ENCODE data around the gene MYLIP. TPM values are rescaled to one million over a fixed set of nuclear protein-coding genes. Genes with fewer than 3 reads are reported as not detected.

Gene MYLIP
- total and polyA plus RNA-seq, 8 donors = 27.8 to 58.1 (median 50.9) TPM

DNA sequence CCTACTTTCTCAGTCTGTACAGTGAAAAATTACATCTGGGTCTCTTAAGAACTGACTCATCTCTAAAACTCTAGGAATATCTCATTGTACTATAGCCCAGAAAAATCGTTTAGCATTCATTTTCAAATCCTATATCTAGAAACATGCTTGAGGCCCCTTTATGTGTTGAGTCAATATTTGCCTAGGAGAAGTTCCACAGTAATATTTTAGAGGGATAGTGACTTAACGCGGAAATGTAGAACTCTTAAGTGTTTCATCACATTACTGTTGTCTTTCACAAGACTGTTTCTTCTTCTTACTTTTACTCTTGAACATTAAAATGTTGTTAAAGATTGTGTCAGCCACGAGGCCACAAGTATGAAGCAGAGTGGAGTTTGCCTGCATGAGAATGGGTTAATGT is 23.0 kb upstream of the MYLIP start:
- Histone ChIP-seq H3K4me3 (no peak overlapping the region), H3K36me3 (no peaks in the 10 kb centered on the region), H3K27ac (peak overlapping the region in 1 of 2 donors; percentile 14), H3K9me3 (no peaks in the 10 kb centered on the region), H3K27me3 (no peaks in the 10 kb centered on the region), H3K4me1 (peaks cover 0 to 25% of the 10 kb centered on the region in 2 donors)
- DNase-seq (no peak), ATAC-seq (peak; percentile 23)
- TF ChIP-seq, protein P1, sequence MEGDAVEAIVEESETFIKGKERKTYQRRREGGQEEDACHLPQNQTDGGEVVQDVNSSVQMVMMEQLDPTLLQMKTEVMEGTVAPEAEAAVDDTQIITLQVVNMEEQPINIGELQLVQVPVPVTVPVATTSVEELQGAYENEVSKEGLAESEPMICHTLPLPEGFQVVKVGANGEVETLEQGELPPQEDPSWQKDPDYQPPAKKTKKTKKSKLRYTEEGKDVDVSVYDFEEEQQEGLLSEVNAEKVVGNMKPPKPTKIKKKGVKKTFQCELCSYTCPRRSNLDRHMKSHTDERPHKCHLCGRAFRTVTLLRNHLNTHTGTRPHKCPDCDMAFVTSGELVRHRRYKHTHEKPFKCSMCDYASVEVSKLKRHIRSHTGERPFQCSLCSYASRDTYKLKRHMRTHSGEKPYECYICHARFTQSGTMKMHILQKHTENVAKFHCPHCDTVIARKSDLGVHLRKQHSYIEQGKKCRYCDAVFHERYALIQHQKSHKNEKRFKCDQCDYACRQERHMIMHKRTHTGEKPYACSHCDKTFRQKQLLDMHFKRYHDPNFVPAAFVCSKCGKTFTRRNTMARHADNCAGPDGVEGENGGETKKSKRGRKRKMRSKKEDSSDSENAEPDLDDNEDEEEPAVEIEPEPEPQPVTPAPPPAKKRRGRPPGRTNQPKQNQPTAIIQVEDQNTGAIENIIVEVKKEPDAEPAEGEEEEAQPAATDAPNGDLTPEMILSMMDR (IDR thresholded peaks at IDR 0.05) = no peak
- intact Hi-C loops (cut with DNase I) = no loop called here

DNA sequence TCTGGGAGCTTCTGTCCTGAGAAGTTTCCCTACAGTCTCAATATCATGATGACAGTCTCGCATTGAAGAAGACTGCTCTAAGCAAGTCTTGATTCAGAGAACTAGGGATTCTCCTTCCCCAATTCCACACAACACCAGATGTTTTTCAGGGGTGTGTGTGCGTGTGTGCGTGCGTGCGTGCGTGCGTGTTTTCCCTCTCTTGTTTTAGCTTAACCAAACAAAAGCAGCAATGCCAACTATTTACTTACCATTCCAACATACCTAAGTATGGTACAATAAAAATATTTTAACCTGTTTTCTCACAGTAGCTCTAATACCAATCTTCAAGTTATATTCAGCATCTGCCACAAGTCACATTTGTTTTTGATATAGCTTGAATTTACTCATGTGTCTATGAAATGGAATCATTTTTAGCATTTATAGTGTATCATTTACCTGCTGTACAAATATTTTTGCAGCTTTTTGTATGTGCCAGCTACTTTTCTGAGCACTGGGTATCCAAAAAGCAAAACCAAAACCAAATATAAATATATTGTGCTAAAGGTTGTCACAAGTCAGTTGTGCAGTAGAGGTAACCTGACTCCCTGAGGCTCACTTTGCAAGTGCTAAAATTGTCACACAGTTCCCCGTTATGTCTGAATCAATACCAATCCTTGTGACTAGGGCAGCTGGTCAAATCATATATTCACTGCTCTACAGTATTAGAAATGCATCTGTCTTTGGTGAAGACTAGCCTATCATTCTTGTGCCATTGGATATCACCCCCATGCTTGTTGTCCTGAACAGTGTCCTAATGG is 21.7 kb upstream of the MYLIP start:
- Histone ChIP-seq H3K9me3 (no peaks in the 10 kb centered on the region), H3K4me3 (no peak overlapping the region), H3K36me3 (no peaks in the 10 kb centered on the region), H3K4me1 (peaks cover 0 to 32% of the 10 kb centered on the region in 2 donors), H3K27ac (no peak overlapping the region), H3K27me3 (no peaks in the 10 kb centered on the region)
- intact Hi-C loops (cut with DNase I) = no loop called here
- DNase-seq (no peak), ATAC-seq (no peak)
- TF ChIP-seq, protein P1 (IDR thresholded peaks at IDR 0.05) = no peak

DNA sequence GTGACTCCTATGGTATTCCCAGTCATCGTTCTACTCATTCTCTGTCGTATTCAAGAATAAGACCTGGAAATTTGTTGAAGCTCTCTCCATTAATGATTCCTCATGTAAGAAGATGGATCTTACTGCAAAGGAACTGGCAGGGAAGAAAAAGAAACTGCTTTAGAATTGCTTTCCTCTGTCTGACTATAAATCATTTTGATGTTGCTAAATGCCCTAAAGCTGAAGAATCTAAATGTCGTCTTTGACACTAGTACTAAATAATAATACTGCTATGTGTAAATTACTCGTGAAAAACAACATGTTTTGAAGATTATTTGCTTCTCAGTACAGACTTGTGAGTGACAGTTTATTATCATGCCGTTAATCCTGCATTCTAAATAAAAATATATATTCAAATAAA is 20.5 kb upstream of the MYLIP start:
- Histone ChIP-seq H3K4me3 (no peak overlapping the region), H3K27ac (no peak overlapping the region), H3K4me1 (peaks cover 0 to 37% of the 10 kb centered on the region in 2 donors), H3K27me3 (no peaks in the 10 kb centered on the region), H3K9me3 (no peaks in the 10 kb centered on the region), H3K36me3 (no peaks in the 10 kb centered on the region)
- DNase-seq = no peak
- intact Hi-C loops (cut with DNase I) = no loop called here
- ATAC-seq = no peak
- TF ChIP-seq, protein P1 (IDR thresholded peaks at IDR 0.05) = no peak

DNA sequence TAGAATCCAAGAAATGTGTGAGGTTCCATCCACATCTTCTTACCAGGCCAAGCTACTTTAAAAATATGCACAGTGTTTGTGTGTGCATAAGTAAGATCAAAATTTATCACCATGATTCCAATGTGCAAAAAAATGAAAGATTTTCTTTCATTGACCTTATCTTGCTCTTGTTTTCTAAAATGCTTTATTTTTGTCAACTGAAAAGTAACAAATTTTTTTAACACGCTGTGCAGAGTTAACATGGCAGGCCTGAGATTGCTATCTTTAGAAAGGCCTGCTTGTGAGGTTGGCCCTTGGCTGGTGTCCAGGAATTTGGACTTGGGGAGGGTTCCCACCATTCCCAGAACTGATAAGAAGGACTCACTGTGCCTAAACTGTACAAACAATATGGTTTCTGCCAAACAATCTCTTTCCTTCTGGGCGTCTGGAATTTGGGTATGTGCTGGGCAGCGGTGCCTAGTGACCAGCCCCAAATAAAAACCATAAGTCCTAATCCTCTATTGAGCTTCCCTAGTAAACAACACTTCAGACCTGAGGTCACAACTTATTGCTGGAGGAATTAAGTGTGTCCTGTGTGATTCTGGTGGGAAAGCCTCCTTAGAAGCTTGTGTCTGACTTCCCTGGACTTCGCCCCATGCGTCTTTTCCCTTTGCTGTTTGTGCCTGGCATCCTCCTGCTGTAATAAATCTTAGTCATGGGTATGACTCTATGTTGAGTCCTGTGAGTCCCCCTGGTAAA is 19.8 kb upstream of the MYLIP start:
- intact Hi-C loops (cut with DNase I) = no loop called here
- Histone ChIP-seq H3K27ac (peak overlapping the region in 1 of 2 donors; percentile 70), H3K4me3 (no peak overlapping the region), H3K27me3 (no peaks in the 10 kb centered on the region), H3K36me3 (no peaks in the 10 kb centered on the region), H3K4me1 (peaks cover 0 to 38% of the 10 kb centered on the region in 2 donors), H3K9me3 (no peaks in the 10 kb centered on the region)
- TF ChIP-seq, protein P1 (IDR thresholded peaks at IDR 0.05) = no peak
- DNase-seq (no peak), ATAC-seq (peak; percentile 36)

DNA sequence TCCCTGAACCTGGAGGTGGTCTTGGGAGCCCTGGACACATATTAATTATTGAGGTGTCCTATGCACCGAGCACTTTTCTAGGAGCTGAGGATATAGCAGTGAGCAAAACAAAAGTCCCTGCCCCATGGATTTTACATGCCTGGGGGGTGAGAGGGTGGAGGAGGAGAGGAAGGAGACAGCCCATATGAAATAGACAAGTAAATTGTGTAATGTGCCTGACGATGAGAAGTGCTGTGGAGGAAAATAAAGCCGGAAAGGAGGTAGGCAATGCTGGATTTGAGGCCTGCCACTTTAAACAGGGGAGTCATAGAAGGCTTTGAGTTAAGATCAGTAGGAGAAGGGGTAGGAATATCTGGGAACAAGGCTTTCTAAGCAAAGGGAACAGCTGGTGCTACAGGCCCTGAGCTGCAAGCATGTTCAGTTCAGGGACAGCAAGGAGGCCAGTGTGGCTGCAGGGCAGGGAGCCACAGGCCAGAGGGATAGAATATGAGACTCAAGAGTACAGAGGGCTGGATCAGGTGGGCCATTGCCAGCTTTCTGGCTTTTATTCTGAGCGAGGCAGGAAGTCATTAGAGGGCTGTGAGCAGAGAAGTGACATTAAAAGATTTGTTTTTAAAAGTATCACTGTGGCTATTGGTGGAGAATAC is 19.1 kb upstream of the MYLIP start:
- intact Hi-C loops (cut with DNase I) = no loop called here
- no peaks in the 10 kb centered on the region for H3K36me3 ChIP-seq
- DNase-seq = no peak
- TF ChIP-seq, protein P1 (IDR thresholded peaks at IDR 0.05) = no peak
- ATAC-seq = peak; percentile 25
- H3K4me3 ChIP-seq = no peak overlapping the region
- H3K4me1 ChIP-seq = peaks cover 0 to 38% of the 10 kb centered on the region in 2 donors
- H3K27me3 ChIP-seq = no peaks in the 10 kb centered on the region
- H3K27ac ChIP-seq = peak overlapping the region in 1 of 2 donors; percentile 70
- H3K9me3 ChIP-seq = no peaks in the 10 kb centered on the region
